Measurements from ENCODE around the gene TUBA8. TPM values are rescaled to one million over a fixed set of nuclear protein-coding genes. Genes with fewer than 3 reads are reported as not detected.
A peak's percentile ranks its signal among the peaks of the same experiment; 100 is the strongest.
"Not testable (repeated sequence)": the region's sequence is repeated elsewhere in the genome, so short reads cannot be mapped to it uniquely, and the experiment has no call there.

The TUBA8 gene
- total RNA-seq, 2 donors from 2014 or later, result 0.94 to 2.9 TPM

- Mint-ChIP-seq H3K27me3 (ENCODE audit: low read depth) (no peaks in the 10 kb centered on the region), H3K27ac (no peak overlapping the region), H3K9me3 (peaks cover 4 to 15% of the 10 kb centered on the region in 2 donors), H3K4me1 (ENCODE audit: low read depth) (peaks cover 50% of the 10 kb centered on the region), H3K4me3 (no peak overlapping the region), H3K36me3 (ENCODE audit: insufficient read depth in 2 of 2) (peaks cover 28 to 41% of the 10 kb centered on the region in 2 donors)
- ATAC-seq (replicated peaks in 1 of 2), result no peak
- no peak for DNase-seq
Measured at GRCh38 chr22:18101536-18101935, 9.1 kb upstream of the TUBA8 start.

GRCh38 chr22:18103527-18104269 lies 6.9 kb upstream of the TUBA8 start:
- Mint-ChIP-seq H3K36me3 (ENCODE audit: insufficient read depth in 2 of 2) (peaks cover 33 to 44% of the 10 kb centered on the region in 2 donors), H3K27ac (peak overlapping the region; percentile 71), H3K27me3 (ENCODE audit: low read depth) (no peaks in the 10 kb centered on the region), H3K4me1 (ENCODE audit: low read depth) (peaks cover 56% of the 10 kb centered on the region), H3K4me3 (peak overlapping the region in 1 of 2 donors; percentile 35), H3K9me3 (peaks cover 9 to 17% of the 10 kb centered on the region in 2 donors)
- peak; percentile 84 for ATAC-seq (replicated peaks in 1 of 2)
- DNase-seq, result peak; percentile 33 to 44

- DNase-seq (no peak), ATAC-seq (replicated peaks in 1 of 2) (no peak)
- H3K4me1 Mint-ChIP-seq (ENCODE audit: low read depth), result peaks cover 59% of the 10 kb centered on the region
- peaks cover 5% of the 10 kb centered on the region for H3K27me3 Mint-ChIP-seq (ENCODE audit: low read depth)
- peaks cover 33 to 46% of the 10 kb centered on the region in 2 donors for H3K36me3 Mint-ChIP-seq (ENCODE audit: insufficient read depth in 2 of 2)
- peak overlapping the region; percentile 29 for H3K27ac Mint-ChIP-seq
- peak overlapping the region in 1 of 2 donors; percentile 38 for H3K4me3 Mint-ChIP-seq
- H3K9me3 Mint-ChIP-seq, result peaks cover 9 to 17% of the 10 kb centered on the region in 2 donors
Measured at GRCh38 chr22:18104566-18104965, 6.0 kb upstream of the TUBA8 start.

DNA sequence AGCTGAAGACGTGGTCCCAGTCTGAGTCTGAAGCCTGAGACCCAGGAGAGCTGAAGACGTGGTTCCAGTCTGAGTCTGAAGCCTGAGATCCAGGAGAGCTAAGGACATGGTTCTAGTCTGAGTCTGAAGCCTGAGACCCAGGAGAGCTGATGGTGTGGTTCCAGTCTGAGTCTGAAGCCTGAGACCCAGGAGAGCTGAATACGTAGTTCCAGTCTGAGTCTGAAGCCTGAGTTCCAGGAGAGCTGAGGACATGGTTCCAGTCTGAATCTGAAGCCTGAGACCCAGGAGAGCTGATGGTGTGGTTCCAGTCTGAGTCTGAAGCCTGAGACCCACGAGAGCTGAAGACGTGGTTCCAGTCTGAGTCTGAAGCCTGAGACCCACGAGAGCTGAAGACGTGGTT lies 4.6 kb upstream of the TUBA8 start:
- Mint-ChIP-seq H3K36me3 (ENCODE audit: insufficient read depth in 2 of 2) (peaks cover 32 to 46% of the 10 kb centered on the region in 2 donors), H3K4me3 (peak overlapping the region; percentile 25 to 51), H3K4me1 (ENCODE audit: low read depth) (peaks cover 71% of the 10 kb centered on the region), H3K27me3 (ENCODE audit: low read depth) (peaks cover 16% of the 10 kb centered on the region), H3K27ac (peak overlapping the region; percentile 89), H3K9me3 (peaks cover 9 to 17% of the 10 kb centered on the region in 2 donors)
- ATAC-seq (replicated peaks in 1 of 2), result not testable (repeated sequence)
- DNase-seq, result peak in 1 of 2 donors; percentile 8

GRCh38 chr22:18106550-18107341 lies 3.9 kb upstream of the TUBA8 start:
- ATAC-seq (replicated peaks in 1 of 2) (peak; percentile 27 to 33), DNase-seq (peak; percentile 41 to 53)
- Mint-ChIP-seq H3K9me3 (peaks cover 9 to 17% of the 10 kb centered on the region in 2 donors), H3K4me1 (ENCODE audit: low read depth) (peaks cover 72% of the 10 kb centered on the region), H3K27me3 (ENCODE audit: low read depth) (peaks cover 22% of the 10 kb centered on the region), H3K36me3 (ENCODE audit: insufficient read depth in 2 of 2) (peaks cover 27 to 40% of the 10 kb centered on the region in 2 donors), H3K27ac (peak overlapping the region; percentile 62)
- not testable (repeated sequence) for H3K4me3 Mint-ChIP-seq

DNA sequence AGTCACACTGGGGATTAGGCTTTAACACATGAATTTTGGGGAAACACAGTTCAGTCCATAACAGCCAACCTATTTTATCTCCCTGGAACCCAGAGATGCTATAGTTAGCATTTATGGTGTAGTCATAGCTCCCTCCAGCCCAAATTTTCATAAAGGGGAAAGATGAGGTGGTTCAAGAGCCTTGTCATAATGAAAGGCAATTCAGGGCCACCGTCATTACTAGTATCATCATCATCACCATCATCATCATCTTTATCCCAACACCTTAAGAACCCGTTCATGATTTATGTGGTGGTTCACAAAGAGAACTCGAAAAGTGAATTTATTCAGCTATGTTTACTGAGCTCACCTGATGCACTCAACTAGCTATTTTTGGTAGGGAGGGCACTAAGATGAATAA lies 2.4 kb upstream of the TUBA8 start:
- ATAC-seq (replicated peaks in 1 of 2), result peak in 1 of 2 donors; percentile 27
- Mint-ChIP-seq H3K9me3 (peaks cover 7 to 17% of the 10 kb centered on the region in 2 donors), H3K4me3 (peak overlapping the region in 1 of 2 donors; percentile 6), H3K36me3 (ENCODE audit: insufficient read depth in 2 of 2) (peaks cover 25 to 35% of the 10 kb centered on the region in 2 donors), H3K4me1 (ENCODE audit: low read depth) (peaks cover 63% of the 10 kb centered on the region), H3K27ac (no peak overlapping the region), H3K27me3 (ENCODE audit: low read depth) (peaks cover 22% of the 10 kb centered on the region)
- peak in 1 of 2 donors; percentile 10 for DNase-seq

DNA sequence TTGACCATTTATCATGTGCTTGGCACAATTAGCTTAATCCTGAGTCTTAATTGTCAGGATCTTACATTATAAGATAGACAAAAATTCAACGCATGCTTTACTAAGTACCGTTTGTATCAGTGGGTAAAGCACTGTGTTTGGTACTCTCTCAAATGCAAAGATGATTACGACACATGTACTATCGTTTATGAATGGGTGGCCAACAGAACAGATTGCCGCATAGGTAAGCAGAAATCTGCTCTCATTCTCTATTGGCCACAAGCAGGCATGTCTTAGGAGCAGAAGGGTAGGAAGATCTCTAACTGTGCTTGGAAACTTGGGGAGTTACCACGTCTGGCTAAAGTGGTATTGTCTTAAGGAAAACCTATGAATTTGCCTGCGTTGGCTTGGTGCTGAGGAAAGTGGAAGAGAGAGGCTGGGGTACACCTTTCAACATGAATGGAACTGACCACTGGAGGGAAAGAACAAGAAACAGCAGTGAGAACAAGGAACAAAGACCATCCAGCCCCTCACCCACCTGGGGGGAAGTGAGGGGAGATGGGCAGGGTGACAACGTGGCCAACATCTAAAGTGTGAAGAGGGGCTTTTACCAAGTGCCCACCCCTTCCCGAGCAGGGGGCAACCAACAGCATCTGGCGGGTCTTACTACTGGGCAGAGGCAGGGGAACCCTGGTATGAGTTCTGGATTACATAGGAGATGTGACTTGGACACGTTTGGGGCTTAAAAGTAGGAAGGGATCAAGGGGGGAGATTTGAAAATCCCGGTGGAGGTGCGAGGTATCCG lies 1.0 kb upstream of the TUBA8 start:
- DNase-seq, result no peak
- no peak overlapping the region for H3K27ac Mint-ChIP-seq
- H3K36me3 Mint-ChIP-seq (ENCODE audit: insufficient read depth in 2 of 2), result peaks cover 18 to 27% of the 10 kb centered on the region in 2 donors
- H3K9me3 Mint-ChIP-seq, result peaks cover 7 to 15% of the 10 kb centered on the region in 2 donors
- peaks cover 33% of the 10 kb centered on the region for H3K27me3 Mint-ChIP-seq (ENCODE audit: low read depth)
- no peak for ATAC-seq (replicated peaks in 1 of 2)
- peaks cover 60% of the 10 kb centered on the region for H3K4me1 Mint-ChIP-seq (ENCODE audit: low read depth)
- peak overlapping the region; percentile 47 to 79 for H3K4me3 Mint-ChIP-seq

GRCh38 chr22:18110954-18111758 lies 547 bp downstream of the TUBA8 start:
- Mint-ChIP-seq H3K4me1 (ENCODE audit: low read depth) (peaks cover 47% of the 10 kb centered on the region), H3K27me3 (ENCODE audit: low read depth) (peaks cover 33% of the 10 kb centered on the region), H3K27ac (no peak overlapping the region), H3K9me3 (peaks cover 5 to 7% of the 10 kb centered on the region in 2 donors), H3K4me3 (peak overlapping the region; percentile 60 to 79), H3K36me3 (ENCODE audit: insufficient read depth in 2 of 2) (peaks cover 11 to 13% of the 10 kb centered on the region in 2 donors)
- DNase-seq (no peak), ATAC-seq (replicated peaks in 1 of 2) (no peak)

DNA sequence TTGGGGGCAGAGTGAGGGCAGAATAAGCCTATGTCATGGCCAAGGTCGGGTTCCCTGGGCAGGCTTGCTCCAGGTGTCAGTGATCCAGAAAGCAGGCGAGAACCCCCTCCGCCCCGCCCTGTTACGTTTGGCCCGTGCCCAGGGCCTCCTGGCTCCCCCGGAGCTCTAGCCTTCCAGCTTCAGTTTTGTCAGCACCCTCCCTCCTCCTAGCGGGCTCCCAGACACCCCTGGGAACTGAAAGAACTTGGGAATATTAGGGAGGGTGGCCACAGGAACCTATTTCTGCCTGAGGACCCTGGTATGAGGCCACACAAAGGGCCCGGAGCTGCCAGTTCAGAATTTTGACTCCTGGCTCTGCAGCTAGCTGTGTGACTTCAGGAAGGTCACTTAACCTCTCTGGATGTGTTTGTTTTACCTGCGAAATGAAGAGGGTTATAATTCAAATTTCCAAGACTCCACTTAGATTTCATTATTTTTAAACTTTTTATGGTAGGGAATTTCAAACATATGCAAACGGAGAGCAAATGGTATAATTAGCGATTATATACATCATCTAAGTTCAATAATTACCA lies 1.2 kb downstream of the TUBA8 start:
- Mint-ChIP-seq H3K4me3 (no peak overlapping the region), H3K27ac (no peak overlapping the region), H3K27me3 (ENCODE audit: low read depth) (peaks cover 33% of the 10 kb centered on the region), H3K4me1 (ENCODE audit: low read depth) (peaks cover 41% of the 10 kb centered on the region), H3K9me3 (peaks cover 4 to 5% of the 10 kb centered on the region in 2 donors), H3K36me3 (ENCODE audit: insufficient read depth in 2 of 2) (peaks cover 8 to 10% of the 10 kb centered on the region in 2 donors)
- DNase-seq (no peak), ATAC-seq (replicated peaks in 1 of 2) (no peak)

GRCh38 chr22:18112440-18112839 lies 1.8 kb downstream of the TUBA8 start:
- H3K36me3 Mint-ChIP-seq (ENCODE audit: insufficient read depth in 2 of 2), result peaks cover 6% of the 10 kb centered on the region in 2 donors
- H3K27me3 Mint-ChIP-seq (ENCODE audit: low read depth), result peaks cover 33% of the 10 kb centered on the region
- no peak for DNase-seq
- ATAC-seq (replicated peaks in 1 of 2), result no peak
- peaks cover 36% of the 10 kb centered on the region for H3K4me1 Mint-ChIP-seq (ENCODE audit: low read depth)
- H3K4me3 Mint-ChIP-seq, result no peak overlapping the region
- H3K27ac Mint-ChIP-seq, result no peak overlapping the region
- peaks cover 2% of the 10 kb centered on the region in 2 donors for H3K9me3 Mint-ChIP-seq

- ATAC-seq (replicated peaks in 1 of 2), result no peak
- Mint-ChIP-seq H3K4me1 (ENCODE audit: low read depth) (peaks cover 30% of the 10 kb centered on the region), H3K4me3 (no peak overlapping the region), H3K27me3 (ENCODE audit: low read depth) (peaks cover 33% of the 10 kb centered on the region), H3K9me3 (no peaks in the 10 kb centered on the region), H3K27ac (no peak overlapping the region), H3K36me3 (ENCODE audit: insufficient read depth in 2 of 2) (peaks cover 0 to 2% of the 10 kb centered on the region in 2 donors)
- no peak for DNase-seq
Measured at GRCh38 chr22:18113680-18114394, 3.2 kb downstream of the TUBA8 start.

Measured in activated T-cell treated with anti-CD3 and anti-CD28 coated beads, Interleukin-2, amount 50 U/mL, for 72 hours (primary cell).